ENCODE measurements around the gene CCDC181.

DNA sequence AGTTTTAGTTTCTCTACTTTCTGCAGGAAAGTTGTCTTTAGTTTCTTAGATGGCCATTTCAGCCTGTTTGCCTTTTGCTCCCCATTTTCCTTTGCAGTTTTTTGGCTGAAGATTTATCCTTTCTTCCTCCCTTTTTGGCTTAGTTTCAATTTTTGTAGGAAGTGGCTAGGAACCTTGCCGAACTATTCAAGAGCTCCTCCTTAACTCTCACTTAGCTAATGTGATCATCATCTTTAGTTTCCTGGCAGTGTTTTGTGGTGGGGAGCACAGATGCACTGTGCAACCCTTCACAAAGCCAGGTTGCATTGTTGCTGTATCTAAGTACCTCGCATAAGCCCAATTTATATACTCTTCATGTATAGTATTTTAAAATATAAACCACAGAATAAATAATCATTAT lies 28.8 kb upstream of the CCDC181 start:
- TF ChIP-seq, protein P1, sequence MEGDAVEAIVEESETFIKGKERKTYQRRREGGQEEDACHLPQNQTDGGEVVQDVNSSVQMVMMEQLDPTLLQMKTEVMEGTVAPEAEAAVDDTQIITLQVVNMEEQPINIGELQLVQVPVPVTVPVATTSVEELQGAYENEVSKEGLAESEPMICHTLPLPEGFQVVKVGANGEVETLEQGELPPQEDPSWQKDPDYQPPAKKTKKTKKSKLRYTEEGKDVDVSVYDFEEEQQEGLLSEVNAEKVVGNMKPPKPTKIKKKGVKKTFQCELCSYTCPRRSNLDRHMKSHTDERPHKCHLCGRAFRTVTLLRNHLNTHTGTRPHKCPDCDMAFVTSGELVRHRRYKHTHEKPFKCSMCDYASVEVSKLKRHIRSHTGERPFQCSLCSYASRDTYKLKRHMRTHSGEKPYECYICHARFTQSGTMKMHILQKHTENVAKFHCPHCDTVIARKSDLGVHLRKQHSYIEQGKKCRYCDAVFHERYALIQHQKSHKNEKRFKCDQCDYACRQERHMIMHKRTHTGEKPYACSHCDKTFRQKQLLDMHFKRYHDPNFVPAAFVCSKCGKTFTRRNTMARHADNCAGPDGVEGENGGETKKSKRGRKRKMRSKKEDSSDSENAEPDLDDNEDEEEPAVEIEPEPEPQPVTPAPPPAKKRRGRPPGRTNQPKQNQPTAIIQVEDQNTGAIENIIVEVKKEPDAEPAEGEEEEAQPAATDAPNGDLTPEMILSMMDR (IDR thresholded peaks at IDR 0.05): no peak
- TF ChIP-seq POLR2A (IDR thresholded peaks at IDR 0.05): no peak

Data from Peyer's patch (tissue), 4 donors.